ENCODE measurements around the gene STK39. TPM values are rescaled to one million over a fixed set of nuclear protein-coding genes. Genes with fewer than 3 reads are reported as not detected.

The STK39 gene
- total and polyA plus RNA-seq, 2 donors (not counting 1 experiment from before 2014, with no cell fraction given) = 16.7 to 30.1 TPM

DNA sequence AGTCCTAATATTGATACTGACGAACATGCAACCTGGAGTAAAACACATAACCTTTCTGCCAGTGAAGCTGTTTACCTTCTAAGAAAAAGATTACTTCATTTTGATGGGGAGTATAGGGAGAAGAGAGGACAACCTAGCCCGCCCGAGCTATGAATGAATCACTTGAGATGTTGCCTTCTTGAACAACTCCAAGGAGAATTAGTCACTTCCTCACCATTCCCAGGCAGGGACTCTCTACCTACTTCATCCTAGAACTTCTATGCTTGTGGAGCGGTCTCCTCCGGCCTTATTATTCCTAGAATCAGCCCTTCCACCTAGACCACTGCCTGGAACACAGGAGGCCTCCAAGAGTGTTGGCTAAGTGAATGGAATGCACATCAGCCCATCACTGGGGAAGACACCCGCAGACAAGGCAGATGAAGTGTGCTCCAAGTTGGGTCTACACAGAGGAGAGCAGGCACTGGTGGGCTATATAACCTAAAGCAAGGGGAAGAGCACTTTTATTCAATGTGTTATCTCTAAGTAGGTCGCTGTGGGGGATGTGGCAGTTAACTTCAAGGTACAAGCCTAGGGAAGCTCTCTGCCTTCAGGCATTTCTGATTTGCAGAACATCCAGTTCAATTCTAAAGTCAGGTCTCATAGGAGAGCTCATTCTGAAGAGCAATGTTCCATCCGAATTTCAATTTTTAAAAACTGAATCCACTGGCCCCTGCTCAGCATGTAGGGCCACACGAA is 57.4 kb downstream of the STK39 start:
- Histone ChIP-seq H3K27me3 (ENCODE audit: control insufficient read depth, insufficient read depth, low read length) (no peaks in the 10 kb centered on the region), H4K20me1 (ENCODE audit: control insufficient read depth, extremely low read depth, insufficient read depth, low read length) (no peaks in the 10 kb centered on the region), H2AFZ (ENCODE audit: low read length) (no peak overlapping the region), H3K36me3 (ENCODE audit: control insufficient read depth, insufficient read depth, low read length) (no peaks in the 10 kb centered on the region), H3K4me3 (replicated peaks in 1 of 4; ENCODE audit: control extremely low read depth in 1 of 4, insufficient read depth in 1 of 4, low read depth in 3 of 4, low read length in 4 of 4) (no peak overlapping the region), H3K9ac (ENCODE audit: insufficient read depth, low read length) (no peak overlapping the region), H3K4me2 (ENCODE audit: extremely low read depth, insufficient read depth, low read length) (no peak overlapping the region), H3K9me3 (ENCODE audit: control insufficient read depth, insufficient read depth, low read depth, low read length) (no peaks in the 10 kb centered on the region), H3K27ac (ENCODE audit: insufficient read depth, low read length) (peak overlapping the region; percentile 10), H3K79me2 (ENCODE audit: control insufficient read depth, insufficient read depth, low read length) (peaks cover 35% of the 10 kb centered on the region), H3K4me1 (ENCODE audit: control insufficient read depth, extremely low read depth, insufficient read depth, low read length) (peaks cover 8% of the 10 kb centered on the region)
- no peak for TF ChIP-seq EZH2 (IDR thresholded peaks at IDR 0.05; ENCODE audit: low read length, missing control alignments)
- no peak for TF ChIP-seq CTCF (conservative IDR thresholded peaks at IDR 0.05 in 1 of 2, IDR thresholded peaks at IDR 0.05 in 1 of 2; ENCODE audit: low read depth in 1 of 2, low read length in 2 of 2)
- DNase-seq (ENCODE audit: low read depth in 2 of 2) = peak; percentile 28 to 88

DNA sequence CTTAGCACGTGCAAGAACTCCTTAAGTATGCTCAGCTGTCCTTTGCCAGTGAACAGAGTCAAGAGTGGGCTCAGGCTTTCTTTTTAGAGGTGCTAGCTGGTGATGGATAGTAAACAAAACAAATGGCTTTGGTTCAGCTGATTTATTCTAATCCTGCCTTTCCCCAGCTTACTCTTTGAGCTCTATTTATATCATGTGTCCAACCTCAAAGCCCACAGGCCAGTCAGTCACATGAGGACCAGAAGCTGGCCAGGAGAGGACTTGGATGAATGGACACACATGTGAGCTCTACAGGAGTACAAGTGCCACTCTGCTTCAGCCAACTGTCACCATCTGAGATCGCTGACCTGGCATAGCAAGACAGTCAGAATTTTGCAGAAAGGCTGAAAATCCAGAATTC is 59.4 kb downstream of the STK39 start:
- H3K4me1 ChIP-seq (ENCODE audit: control insufficient read depth, extremely low read depth, insufficient read depth, low read length) = peaks cover 6% of the 10 kb centered on the region
- H3K36me3 ChIP-seq (ENCODE audit: control insufficient read depth, insufficient read depth, low read length) = no peaks in the 10 kb centered on the region
- H3K27ac ChIP-seq (ENCODE audit: insufficient read depth, low read length) = no peak overlapping the region
- H4K20me1 ChIP-seq (ENCODE audit: control insufficient read depth, extremely low read depth, insufficient read depth, low read length) = no peaks in the 10 kb centered on the region
- no peak overlapping the region for H3K4me3 ChIP-seq (replicated peaks in 1 of 4; ENCODE audit: control extremely low read depth in 1 of 4, insufficient read depth in 1 of 4, low read depth in 3 of 4, low read length in 4 of 4)
- no peak for TF ChIP-seq EZH2 (IDR thresholded peaks at IDR 0.05; ENCODE audit: low read length, missing control alignments)
- TF ChIP-seq CTCF (conservative IDR thresholded peaks at IDR 0.05 in 1 of 2, IDR thresholded peaks at IDR 0.05 in 1 of 2; ENCODE audit: low read depth in 1 of 2, low read length in 2 of 2) = no peak
- H3K4me2 ChIP-seq (ENCODE audit: extremely low read depth, insufficient read depth, low read length) = no peak overlapping the region
- H3K9me3 ChIP-seq (ENCODE audit: control insufficient read depth, insufficient read depth, low read depth, low read length) = no peaks in the 10 kb centered on the region
- H3K27me3 ChIP-seq (ENCODE audit: control insufficient read depth, insufficient read depth, low read length) = no peaks in the 10 kb centered on the region
- no peak for DNase-seq (ENCODE audit: low read depth in 2 of 2)
- H3K9ac ChIP-seq (ENCODE audit: insufficient read depth, low read length) = no peak overlapping the region
- no peak overlapping the region for H2AFZ ChIP-seq (ENCODE audit: low read length)
- H3K79me2 ChIP-seq (ENCODE audit: control insufficient read depth, insufficient read depth, low read length) = peaks cover 38% of the 10 kb centered on the region

DNA sequence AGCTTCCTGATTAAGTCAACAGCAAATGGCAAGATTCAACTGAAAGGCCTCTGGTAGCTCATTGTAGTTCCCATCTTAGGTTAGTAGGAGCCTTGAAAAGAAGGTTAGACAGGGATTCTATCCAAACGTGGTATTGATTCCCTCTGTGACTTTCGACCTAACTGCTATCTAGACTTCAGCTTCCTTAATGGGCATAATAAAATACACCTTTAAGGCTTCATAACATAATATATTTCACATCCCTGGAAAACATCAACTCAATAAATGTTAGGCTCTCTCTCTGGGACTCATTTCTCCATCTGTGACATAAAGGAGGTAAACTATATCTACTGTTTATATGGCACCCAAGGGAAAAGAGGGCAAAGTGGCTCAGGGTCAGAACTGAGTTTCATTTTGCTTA is 60.9 kb downstream of the STK39 start:
- no peak overlapping the region for H3K4me2 ChIP-seq (ENCODE audit: extremely low read depth, insufficient read depth, low read length)
- H3K27me3 ChIP-seq (ENCODE audit: control insufficient read depth, insufficient read depth, low read length) = no peaks in the 10 kb centered on the region
- TF ChIP-seq CTCF (conservative IDR thresholded peaks at IDR 0.05 in 1 of 2, IDR thresholded peaks at IDR 0.05 in 1 of 2; ENCODE audit: low read depth in 1 of 2, low read length in 2 of 2) (no peak), EZH2 (IDR thresholded peaks at IDR 0.05; ENCODE audit: low read length, missing control alignments) (no peak)
- H3K4me3 ChIP-seq (replicated peaks in 1 of 4; ENCODE audit: control extremely low read depth in 1 of 4, insufficient read depth in 1 of 4, low read depth in 3 of 4, low read length in 4 of 4) = no peak overlapping the region
- H3K79me2 ChIP-seq (ENCODE audit: control insufficient read depth, insufficient read depth, low read length) = peaks cover 36% of the 10 kb centered on the region
- no peak for DNase-seq (ENCODE audit: low read depth in 2 of 2)
- no peaks in the 10 kb centered on the region for H4K20me1 ChIP-seq (ENCODE audit: control insufficient read depth, extremely low read depth, insufficient read depth, low read length)
- no peaks in the 10 kb centered on the region for H3K9me3 ChIP-seq (ENCODE audit: control insufficient read depth, insufficient read depth, low read depth, low read length)
- peaks cover 4% of the 10 kb centered on the region for H3K4me1 ChIP-seq (ENCODE audit: control insufficient read depth, extremely low read depth, insufficient read depth, low read length)
- H2AFZ ChIP-seq (ENCODE audit: low read length) = no peak overlapping the region
- no peak overlapping the region for H3K27ac ChIP-seq (ENCODE audit: insufficient read depth, low read length)
- H3K9ac ChIP-seq (ENCODE audit: insufficient read depth, low read length) = no peak overlapping the region
- H3K36me3 ChIP-seq (ENCODE audit: control insufficient read depth, insufficient read depth, low read length) = no peaks in the 10 kb centered on the region

Measured in fibroblast of lung (primary cell).